ENCODE data around the gene NEK11.

NEK11 gene

DNA sequence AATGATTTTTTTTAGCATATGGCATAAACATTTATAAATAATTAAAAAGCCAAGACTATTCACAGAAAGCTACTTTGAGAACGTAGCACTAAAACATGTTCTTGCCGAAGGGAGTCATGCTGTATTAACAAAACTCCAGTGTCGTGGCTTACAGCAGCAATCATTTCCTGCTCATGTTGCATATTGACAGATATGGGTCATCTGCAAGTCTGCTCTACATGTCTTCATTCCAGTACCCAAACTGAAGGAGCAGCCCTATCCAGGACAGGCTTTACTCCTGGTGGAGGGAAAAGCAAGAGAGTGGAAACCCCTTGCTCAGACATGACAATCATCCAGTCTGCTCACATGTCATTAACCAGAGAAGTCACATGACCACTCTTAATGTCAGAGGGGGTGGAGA, 87.6 kb downstream of the NEK11 start:
- no peak overlapping the region for H3K4me3 ChIP-seq (ENCODE audit: low read depth, low read length)

GRCh38 chr3:131125684-131126083, 99.0 kb downstream of the NEK11 start:
- no peak overlapping the region for H3K4me3 ChIP-seq (ENCODE audit: low read depth, low read length)

DNA sequence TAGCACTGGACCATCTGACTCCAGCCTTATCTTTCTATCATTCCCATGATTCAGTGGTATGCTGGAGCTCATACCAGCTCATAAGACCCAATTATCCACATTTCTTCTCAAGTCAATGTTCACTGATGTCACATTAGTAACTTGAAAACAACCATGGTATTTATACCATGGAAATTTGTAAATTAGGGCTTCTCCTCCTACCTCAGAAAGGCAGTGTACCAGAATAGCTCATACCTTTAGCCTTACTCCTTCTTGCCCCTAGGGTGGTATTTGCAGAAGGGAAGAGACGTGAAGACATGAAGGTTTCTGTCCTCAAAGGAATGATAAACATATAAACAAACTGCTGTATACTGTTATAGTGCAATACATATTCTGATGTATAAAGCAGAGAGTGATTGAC, 114.2 kb downstream of the NEK11 start:
- no peak overlapping the region for H3K4me3 ChIP-seq (ENCODE audit: low read depth, low read length)

DNA sequence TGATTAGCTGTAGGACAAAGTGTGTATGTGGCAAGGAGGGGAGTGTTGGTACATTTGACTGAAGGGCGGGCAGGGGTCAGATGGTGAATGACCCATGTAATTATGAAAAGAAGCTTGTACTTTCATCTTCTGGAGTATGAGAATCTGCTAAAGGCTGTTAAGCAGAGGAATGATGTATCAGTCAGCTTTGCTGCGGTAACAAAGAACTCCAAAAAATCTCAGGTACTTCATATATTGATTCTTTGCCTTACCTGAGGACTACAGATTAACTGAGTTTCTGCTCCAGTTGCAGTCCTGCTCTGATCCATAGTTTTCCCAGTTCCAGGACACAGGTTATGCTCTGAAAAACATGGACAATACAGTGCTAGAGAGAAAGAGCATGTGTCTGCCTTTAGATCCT, 115.1 kb downstream of the NEK11 start:
- H3K4me3 ChIP-seq (ENCODE audit: low read depth, low read length), result no peak overlapping the region

- no peak overlapping the region for H3K4me3 ChIP-seq (ENCODE audit: low read depth, low read length)
Measured at GRCh38 chr3:131142580-131142979, 115.9 kb downstream of the NEK11 start.

- no peak overlapping the region for H3K4me3 ChIP-seq (ENCODE audit: low read depth, low read length)
Measured at GRCh38 chr3:131143802-131144201, 117.1 kb downstream of the NEK11 start.

DNA sequence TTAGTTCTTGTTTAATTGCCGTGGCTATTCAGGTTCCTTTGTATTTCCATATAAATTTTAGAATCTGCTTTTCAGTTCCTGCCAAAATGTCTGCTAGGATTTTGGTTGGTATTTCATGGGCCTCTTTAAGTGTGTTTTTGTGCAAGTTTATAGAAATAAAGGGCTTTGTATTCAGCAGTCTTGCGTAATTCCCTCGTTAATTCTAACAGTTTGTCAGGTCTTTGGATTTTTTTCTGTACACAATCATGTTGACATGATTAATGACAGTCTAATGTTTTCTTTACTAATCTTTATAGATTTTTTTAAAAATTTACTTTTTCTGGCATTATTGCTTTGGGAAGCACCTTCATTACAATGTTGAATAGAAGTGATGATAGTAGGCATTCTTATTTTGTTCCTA, 120.9 kb downstream of the NEK11 start:
- H3K4me3 ChIP-seq (ENCODE audit: low read depth, low read length), result no peak overlapping the region

GRCh38 chr3:131158434-131158833, 131.8 kb downstream of the NEK11 start:
- no peak overlapping the region for H3K4me3 ChIP-seq (ENCODE audit: low read depth, low read length)

DNA sequence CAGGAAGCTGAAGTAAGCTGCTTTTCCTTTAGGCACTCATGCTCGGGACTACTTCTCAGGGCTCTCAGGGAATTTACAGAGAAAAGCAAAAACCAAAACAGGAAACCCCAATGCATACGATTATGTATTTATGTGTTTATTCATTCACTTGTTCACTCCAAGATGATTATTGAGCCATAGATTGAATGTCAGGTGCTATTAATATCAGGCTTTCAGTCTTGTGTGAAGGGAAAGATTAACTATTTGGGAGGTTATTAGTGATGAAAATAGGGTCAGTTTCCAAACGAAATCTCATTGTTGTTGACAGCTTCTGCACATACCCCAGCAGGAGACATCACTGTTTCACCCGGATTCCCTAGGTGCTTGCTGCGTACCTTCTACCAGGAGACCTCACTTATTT, 135.8 kb downstream of the NEK11 start:
- H3K4me3 ChIP-seq (ENCODE audit: low read depth, low read length), result no peak overlapping the region

GRCh38 chr3:131167867-131168266, 141.2 kb downstream of the NEK11 start:
- H3K4me3 ChIP-seq (ENCODE audit: low read depth, low read length), result no peak overlapping the region

- no peak overlapping the region for H3K4me3 ChIP-seq (ENCODE audit: low read depth, low read length)
Measured at GRCh38 chr3:131169331-131169730, 142.7 kb downstream of the NEK11 start.

DNA sequence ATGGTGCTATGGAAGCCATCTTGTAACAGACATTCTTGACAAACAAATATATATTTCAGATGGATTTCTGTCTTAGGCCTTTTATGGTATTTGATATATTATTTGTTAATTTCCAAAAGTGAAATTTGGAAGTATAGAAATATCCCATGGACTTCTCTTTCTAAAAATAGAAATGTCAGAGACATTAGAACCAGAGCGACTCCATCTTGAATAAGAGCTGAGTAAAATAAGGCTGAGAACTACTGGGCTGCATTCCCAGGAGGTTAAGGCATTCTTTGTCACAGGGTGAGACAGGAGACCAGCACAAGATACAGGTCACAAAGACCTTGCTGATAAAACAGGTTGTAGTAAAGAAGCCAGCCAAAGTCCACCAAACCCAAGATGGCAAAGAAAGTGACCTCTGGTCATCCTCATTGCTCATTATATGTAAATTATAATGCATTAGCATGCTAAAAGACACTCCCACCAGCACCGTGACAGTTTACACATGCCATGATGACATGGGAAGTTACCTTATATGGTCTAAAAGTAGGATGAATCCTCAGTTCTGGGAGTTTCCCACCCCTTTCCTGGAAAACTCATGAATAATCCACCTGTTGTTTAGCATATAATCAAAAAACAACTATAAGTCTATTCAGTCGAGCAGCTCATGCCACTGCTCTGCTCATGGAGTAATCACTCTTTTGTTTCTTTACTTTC, 146.0 kb downstream of the NEK11 start:
- H3K4me3 ChIP-seq (ENCODE audit: low read depth, low read length), result no peak overlapping the region

DNA sequence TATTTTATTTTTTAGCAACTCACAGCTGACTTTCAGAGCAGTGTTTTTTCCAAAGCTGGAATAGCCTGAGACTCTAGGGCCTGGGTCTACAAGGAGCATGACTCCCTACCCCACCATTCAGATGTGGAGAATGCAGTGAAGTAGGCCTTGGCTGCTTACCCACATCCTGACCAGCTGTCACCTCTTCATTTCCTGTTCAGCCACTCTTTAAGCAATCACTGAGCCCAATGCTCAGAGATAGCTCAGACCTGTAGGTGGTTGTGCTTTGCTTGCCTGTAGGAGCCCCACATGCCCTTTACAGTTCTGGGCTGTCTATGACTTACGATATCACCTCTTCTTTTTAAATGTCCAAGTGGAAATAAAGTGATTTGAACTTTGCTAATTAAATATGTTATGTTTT, 148.1 kb downstream of the NEK11 start:
- H3K4me3 ChIP-seq (ENCODE audit: low read depth, low read length), result no peak overlapping the region

- H3K4me3 ChIP-seq (ENCODE audit: low read depth, low read length), result no peak overlapping the region
Measured at GRCh38 chr3:131178710-131179375, 152.2 kb downstream of the NEK11 start.

DNA sequence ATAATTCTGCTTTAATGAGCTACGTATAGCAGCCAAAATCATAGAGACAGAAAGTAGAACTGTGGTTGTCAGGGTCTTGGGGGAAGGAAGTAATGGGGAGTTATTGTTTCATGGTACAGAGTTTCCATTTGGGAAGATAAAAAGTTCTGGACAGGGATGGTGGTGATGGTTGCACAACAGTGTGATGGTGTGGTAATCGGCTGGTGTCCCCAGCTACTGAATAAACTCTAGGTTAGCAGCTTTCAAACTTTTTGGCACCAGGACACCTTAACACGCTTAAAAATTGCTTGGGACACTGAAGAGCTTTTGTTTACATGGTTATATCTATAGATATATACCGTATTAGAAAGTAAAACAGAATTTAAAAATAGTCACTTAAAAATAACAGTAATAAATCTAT, 166.0 kb downstream of the NEK11 start:
- no peak overlapping the region for H3K4me3 ChIP-seq (ENCODE audit: low read depth, low read length)

GRCh38 chr3:131193641-131194238, 167.1 kb downstream of the NEK11 start:
- no peak overlapping the region for H3K4me3 ChIP-seq (ENCODE audit: low read depth, low read length)

DNA sequence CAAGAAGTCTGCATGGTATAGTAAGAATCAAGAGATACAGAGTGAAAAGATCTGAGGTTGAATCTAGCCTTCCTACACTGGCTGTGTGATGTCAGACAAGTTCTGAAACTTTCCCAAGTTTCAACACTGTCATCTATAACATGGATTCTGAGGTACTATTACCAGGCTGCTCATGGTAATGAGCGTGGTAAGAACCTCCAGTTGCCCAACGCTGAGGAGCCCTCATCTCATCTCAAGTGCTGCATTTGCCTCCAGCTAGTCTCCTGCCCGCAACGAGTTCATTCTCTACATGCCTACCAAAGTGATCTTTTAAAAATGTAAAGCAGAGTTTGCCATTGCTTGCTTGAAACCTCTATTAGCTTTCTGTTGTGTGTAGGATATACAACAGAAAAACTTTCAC, 168.1 kb downstream of the NEK11 start:
- no peak overlapping the region for H3K4me3 ChIP-seq (ENCODE audit: low read depth, low read length)

DNA sequence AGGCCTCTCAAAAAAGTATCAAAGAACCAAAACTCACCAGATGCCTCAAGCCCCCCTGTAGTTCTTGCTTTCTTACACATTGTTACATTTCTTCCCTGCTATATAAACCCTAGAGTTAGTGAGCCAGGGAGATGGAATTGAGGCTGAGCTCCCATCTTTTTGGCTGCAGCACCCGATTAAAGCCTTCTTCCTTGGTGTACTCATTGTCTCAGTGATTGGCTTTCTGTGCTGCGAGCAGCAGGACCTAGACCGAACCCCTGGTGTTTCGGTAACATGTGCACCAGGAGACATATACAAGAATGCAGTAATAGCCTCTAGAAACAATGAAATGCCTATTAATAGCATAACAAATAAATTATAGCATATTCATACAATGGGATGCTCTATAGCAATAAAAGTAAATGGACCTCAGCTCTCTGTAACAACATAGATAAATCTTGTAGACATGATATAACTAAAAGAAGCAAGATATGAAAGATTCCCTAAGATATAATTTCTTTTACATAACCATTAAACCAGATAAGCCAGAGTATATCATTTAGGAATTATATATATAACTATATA, 174.0 kb downstream of the NEK11 start:
- no peak overlapping the region for H3K4me3 ChIP-seq (ENCODE audit: low read depth, low read length)

DNA sequence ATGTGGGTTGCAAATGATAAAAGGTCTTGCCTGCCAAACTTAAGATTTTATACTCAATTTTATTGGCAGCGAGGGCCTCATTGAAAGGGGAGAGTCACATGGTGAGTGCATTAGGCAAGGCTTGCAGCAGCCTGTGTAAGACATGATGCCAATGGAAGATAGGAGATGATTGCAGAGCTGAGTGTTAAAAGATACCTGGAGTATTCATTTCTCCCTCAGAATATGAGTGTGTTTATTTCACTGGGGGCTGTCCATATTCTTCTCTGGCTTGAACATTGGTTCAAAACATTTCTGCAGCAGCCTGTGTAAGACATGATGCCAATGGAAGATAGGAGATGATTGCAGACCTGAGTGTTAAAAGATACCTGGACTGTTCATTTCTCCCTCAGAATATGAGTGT, 189.7 kb downstream of the NEK11 start:
- no peak overlapping the region for H3K4me3 ChIP-seq (ENCODE audit: low read depth, low read length)

DNA sequence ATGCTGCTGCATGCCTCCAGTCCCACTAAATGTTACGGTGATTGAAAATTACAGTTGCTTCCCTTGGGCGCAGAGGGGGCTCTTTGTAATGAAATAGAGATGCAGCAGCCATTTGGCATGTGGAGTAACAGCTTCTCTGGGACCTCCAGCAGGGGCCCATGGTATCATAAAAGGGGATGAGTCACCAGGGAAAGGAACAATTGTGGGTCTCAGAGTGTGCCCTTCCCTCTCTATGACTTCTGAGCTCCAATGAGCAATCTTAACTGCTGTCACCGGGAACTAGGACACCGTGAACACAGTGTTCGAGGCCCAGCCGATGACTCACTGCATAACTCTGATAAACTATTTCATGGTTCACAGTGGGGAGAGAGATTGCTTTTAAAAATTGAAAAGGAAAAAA, 190.1 kb downstream of the NEK11 start:
- no peak overlapping the region for H3K4me3 ChIP-seq (ENCODE audit: low read depth, low read length)

DNA sequence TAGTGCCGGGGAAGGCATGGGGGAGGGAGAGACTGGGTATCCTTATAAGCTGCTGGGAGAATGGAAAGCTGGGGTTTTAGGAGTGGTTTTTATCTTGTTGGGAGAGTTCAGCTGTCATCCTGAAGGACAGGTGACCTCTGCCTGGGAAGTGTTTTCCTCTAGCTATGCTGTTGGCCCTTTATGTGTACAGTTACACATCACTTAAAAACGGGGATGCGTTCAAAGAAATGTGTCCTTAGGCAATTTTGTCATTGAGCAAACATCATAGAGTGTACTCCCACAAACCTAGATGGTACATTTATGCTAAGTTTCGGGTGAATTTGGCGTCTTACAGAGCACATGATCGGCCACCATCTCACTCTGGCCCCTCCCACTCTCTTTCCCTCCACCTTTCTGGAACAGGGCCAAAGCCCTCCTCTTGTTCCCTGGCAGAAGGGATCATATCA, 190.6 kb downstream of the NEK11 start:
- no peak overlapping the region for H3K4me3 ChIP-seq (ENCODE audit: low read depth, low read length)

GRCh38 chr3:131218196-131218595, 191.5 kb downstream of the NEK11 start:
- no peak overlapping the region for H3K4me3 ChIP-seq (ENCODE audit: low read depth, low read length)

All from iPS-11a (cell line).